Thoracic aorta (tissue), 2 donors: Measurements from ENCODE around the gene MYO18B. TPM values are rescaled to one million over a fixed set of nuclear protein-coding genes. Genes with fewer than 3 reads are reported as not detected.

Source experiments
- ATAC-seq: fragments of 150-250 bp; one replicate; pipeline ENCODE4 v1.8.0; 2017; ENCODE audit warnings: low read depth; ENCODE audit not compliant: insufficient number of reproducible peaks, low FRiP score
- DNase-seq: peaks from one replicate; pipeline ENCODE4 v3.0.0-alpha.2; 2020; ENCODE audit warnings: low spot score
- H3K27ac ChIP-seq, 2 donors: fragments of 200-600 bp; sonication (generic); 1 replicate in 1 of 2; 2 replicates in 1 of 2; pipeline ENCODE4 v1.5.1; 2016; ENCODE audit warnings: mild to moderate bottlenecking in 2 of 2, moderate library complexity in 2 of 2
- H3K27me3 ChIP-seq: fragments of 200-600 bp; sonication (generic); replicated peaks from 2 replicates; pipeline ENCODE4 v1.6.0; 2016; ENCODE audit warnings: mild to moderate bottlenecking; ENCODE audit not compliant: insufficient read depth
- H3K36me3 ChIP-seq: fragments of 200-600 bp; sonication (generic); one replicate; pipeline ENCODE4 v1.5.1; 2016
- H3K4me1 ChIP-seq, 2 donors: fragments of 200-600 bp; sonication (generic); 1 replicate in 1 of 2; 2 replicates in 1 of 2; pipeline versions ENCODE4 v1.5.1 to v1.6.0; 2016; ENCODE audit warnings: low read depth in 2 of 2, mild to moderate bottlenecking in 1 of 2; ENCODE audit not compliant: control insufficient read depth in 1 of 2
- H3K4me3 ChIP-seq: fragments of 200-600 bp; sonication (generic); 2 replicates; pipeline ENCODE4 v1.5.1; 2016; ENCODE audit warnings: mild to moderate bottlenecking
- H3K9me3 ChIP-seq: fragments of 200-600 bp; sonication (generic); 2 replicates; pipeline ENCODE4 v1.5.1; 2016
- CTCF ChIP-seq: fragments of 200-600 bp; sonication (generic); IDR thresholded peaks from one replicate; pipeline ENCODE4 v1.5.1; 2019; ENCODE audit warnings: antibody characterized with exemption
- total RNA-seq, 2 donors: library from RNA; depleted of rRNA; stranded (reverse); fragments of >200 nt; gene quantifications; one replicate each; pipeline versions ENCODE4 v1.1.0 to v1.2.3, GENCODE V29; 2016

MYO18B gene
- total RNA-seq, 2 donors from 2014 or later: 45.6 to 73.5 TPM

GRCh38 chr22:25786165-25786564 is 44.2 kb downstream of the MYO18B start:
- DNase-seq: no peak
- Histone ChIP-seq H3K27ac (no peak overlapping the region), H3K4me3 (no peak overlapping the region), H3K27me3 (no peaks in the 10 kb centered on the region), H3K9me3 (no peaks in the 10 kb centered on the region), H3K36me3 (peaks cover 17% of the 10 kb centered on the region), H3K4me1 (no peaks in the 10 kb centered on the region)
- ATAC-seq: no peak
- TF ChIP-seq CTCF: no peak

- no peaks in the 10 kb centered on the region for H3K9me3 ChIP-seq
- DNase-seq (no peak), ATAC-seq (no peak)
- no peaks in the 10 kb centered on the region for H3K27me3 ChIP-seq
- H3K4me3 ChIP-seq: no peak overlapping the region
- TF ChIP-seq CTCF: no peak
- no peaks in the 10 kb centered on the region for H3K4me1 ChIP-seq
- peaks cover 11% of the 10 kb centered on the region for H3K36me3 ChIP-seq
- H3K27ac ChIP-seq: no peak overlapping the region
Observed at GRCh38 chr22:25791556-25791955, 49.6 kb downstream of the MYO18B start.

- Histone ChIP-seq H3K4me1 (no peaks in the 10 kb centered on the region), H3K27ac (no peak overlapping the region), H3K4me3 (no peak overlapping the region), H3K36me3 (peaks cover 24% of the 10 kb centered on the region), H3K9me3 (no peaks in the 10 kb centered on the region), H3K27me3 (no peaks in the 10 kb centered on the region)
- no peak for ATAC-seq
- TF ChIP-seq CTCF: no peak
- DNase-seq: no peak
Observed at GRCh38 chr22:25795478-25795877, 53.5 kb downstream of the MYO18B start.

- no peaks in the 10 kb centered on the region for H3K9me3 ChIP-seq
- no peak overlapping the region for H3K4me3 ChIP-seq
- peaks cover 21% of the 10 kb centered on the region for H3K36me3 ChIP-seq
- TF ChIP-seq CTCF: no peak
- H3K4me1 ChIP-seq: no peaks in the 10 kb centered on the region
- DNase-seq (no peak), ATAC-seq (no peak)
- H3K27ac ChIP-seq: no peak overlapping the region
- H3K27me3 ChIP-seq: no peaks in the 10 kb centered on the region
Observed at GRCh38 chr22:25797498-25798290, 55.7 kb downstream of the MYO18B start.

- ATAC-seq (no peak), DNase-seq (no peak)
- H3K36me3 ChIP-seq: peaks cover 13% of the 10 kb centered on the region
- no peak overlapping the region for H3K4me3 ChIP-seq
- H3K27ac ChIP-seq: no peak overlapping the region
- H3K27me3 ChIP-seq: no peaks in the 10 kb centered on the region
- no peaks in the 10 kb centered on the region for H3K4me1 ChIP-seq
- H3K9me3 ChIP-seq: no peaks in the 10 kb centered on the region
- TF ChIP-seq CTCF: no peak
Observed at GRCh38 chr22:25800766-25801165, 58.8 kb downstream of the MYO18B start.
